IMR-90 (cell line): Measurements from ENCODE around the gene WAC. TPM values are rescaled to one million over a fixed set of nuclear protein-coding genes. Genes with fewer than 3 reads are reported as not detected.

Experiments
- ATAC-seq: fragments of 200-7000 bp; cut with Tn5 transposase; 2 replicates; pipeline ENCODE4 v1.9.1; 2020; ENCODE audit warnings: low read depth, mild to moderate bottlenecking, moderate library complexity
- BruUV-seq: library from RNA; stranded (reverse); fragments of 400-500 nt; replicated peaks from 2 replicates; lab custom pipeline; 2021; lab: Mats Ljungman, UMichigan
- CTCF ChIA-PET: fragments of 300-600 bp; formaldehyde crosslinking; extraction: SDS; loops from one replicate; lab custom pipeline; 2021; ENCODE audit warnings: antibody characterized with exemption; lab: Yijun Ruan, JAX
- POLR2A ChIA-PET: fragments of 300-600 bp; sonication (Branson Sonifier 250); formaldehyde crosslinking; loops from one replicate; lab custom pipeline; 2022; ENCODE audit warnings: antibody characterized with exemption; ENCODE audit not compliant: unreplicated experiment; lab: Charles Lee
- DNase-seq: peaks from one replicate; pipeline ENCODE4 v3.0.0; 2013
- H2AFZ ChIP-seq: replicated peaks from 2 replicates; pipeline ENCODE3; 2013; ENCODE audit warnings: low read length, mild to moderate bottlenecking; ENCODE audit not compliant: poor library complexity
- H2AK5ac ChIP-seq: 2 replicates; pipeline ENCODE4 v1.6.1; 2013; ENCODE audit warnings: low read depth, low read length, inconsistent platforms
- H2AK9ac ChIP-seq: replicated peaks from 2 replicates; pipeline ENCODE3; 2013; ENCODE audit warnings: mild to moderate bottlenecking, low read depth, low read length, moderate library complexity; ENCODE audit not compliant: poor library complexity
- H2BK120ac ChIP-seq: 2 replicates; pipeline ENCODE4 v1.6.1; 2013; ENCODE audit warnings: low read depth, low read length, inconsistent platforms
- H2BK15ac ChIP-seq: 3 replicates; pipeline ENCODE4 v1.6.1; 2013; ENCODE audit warnings: low read depth, low read length, inconsistent platforms
- H2BK20ac ChIP-seq: 2 replicates; pipeline ENCODE4 v1.6.1; 2013; ENCODE audit warnings: low read depth, mild to moderate bottlenecking, inconsistent platforms, low read length, moderate library complexity
- H2BK5ac ChIP-seq: 2 replicates; pipeline ENCODE4 v1.6.1; 2013; ENCODE audit warnings: mild to moderate bottlenecking, low read depth, low read length, inconsistent platforms; ENCODE audit not compliant: poor library complexity, severe bottlenecking
- H3K14ac ChIP-seq: replicated peaks from 2 replicates; pipeline ENCODE4 v1.6.1; 2013; ENCODE audit warnings: low read depth, low read length, inconsistent platforms
- H3K18ac ChIP-seq: 2 replicates; pipeline ENCODE4 v1.6.1; 2013; ENCODE audit warnings: low read depth, low read length, control low read depth
- H3K23ac ChIP-seq: 2 replicates; pipeline ENCODE4 v1.6.1; 2013; ENCODE audit warnings: low read depth, low read length, inconsistent platforms
- H3K27ac ChIP-seq: 2 replicates; pipeline ENCODE4 v1.5.1; 2013; ENCODE audit warnings: mild to moderate bottlenecking, control low read depth, low read length; ENCODE audit not compliant: insufficient read depth
- H3K27me3 ChIP-seq: 2 replicates; pipeline ENCODE4 v1.6.1; 2013; ENCODE audit warnings: low read length; ENCODE audit not compliant: control insufficient read depth, insufficient read depth
- H3K36me3 ChIP-seq: 2 replicates; pipeline ENCODE4 v1.6.1; 2013; ENCODE audit warnings: low read length, mixed read lengths; ENCODE audit not compliant: control insufficient read depth, insufficient read depth
- H3K4ac ChIP-seq: 2 replicates; pipeline ENCODE4 v1.6.1; 2013; ENCODE audit warnings: low read depth, low read length, inconsistent platforms
- H3K4me1 ChIP-seq: 2 replicates; pipeline ENCODE4 v1.6.1; 2013; ENCODE audit warnings: low read length, mixed read lengths; ENCODE audit not compliant: control insufficient read depth, insufficient read depth
- H3K4me2 ChIP-seq: 2 replicates; pipeline ENCODE4 v1.6.1; 2013; ENCODE audit warnings: low read depth, mild to moderate bottlenecking, control low read depth, low read length, moderate library complexity
- H3K4me3 ChIP-seq: 2 replicates; pipeline ENCODE4 v1.5.1; 2013; ENCODE audit warnings: low read depth, mild to moderate bottlenecking, control low read depth, low read length, moderate library complexity; ENCODE audit not compliant: insufficient read depth
- H3K56ac ChIP-seq: 2 replicates; pipeline ENCODE4 v1.6.1; 2013; ENCODE audit warnings: low read length, inconsistent platforms; ENCODE audit not compliant: insufficient read depth; ENCODE audit errors: extremely low read depth
- H3K79me1 ChIP-seq, 2 experiments: 2 replicates each; pipeline ENCODE4 v1.6.1; 2013; ENCODE audit warnings: low read length in 2 of 2, inconsistent platforms in 1 of 2, low read depth in 1 of 2
- H3K9ac ChIP-seq: 2 replicates; pipeline ENCODE4 v1.6.1; 2013; ENCODE audit warnings: low read depth, low read length, control low read depth
- H3K9me1 ChIP-seq: 2 replicates; pipeline ENCODE4 v1.6.1; 2013; ENCODE audit warnings: low read length, inconsistent platforms; ENCODE audit not compliant: insufficient read depth
- H3K9me3 ChIP-seq: 2 replicates; pipeline ENCODE4 v1.6.1; 2013; ENCODE audit warnings: low read length; ENCODE audit not compliant: control insufficient read depth, insufficient read depth
- H4K20me1 ChIP-seq: 2 replicates; pipeline ENCODE4 v1.6.1; 2013; ENCODE audit warnings: low read length, inconsistent platforms; ENCODE audit not compliant: insufficient read depth
- H4K5ac ChIP-seq: 2 replicates; pipeline ENCODE4 v1.6.1; 2013; ENCODE audit warnings: mild to moderate bottlenecking, low read depth, low read length, control low read depth
- H4K8ac ChIP-seq, 2 experiments: 2 replicates each; pipeline ENCODE4 v1.6.1; 2013; ENCODE audit warnings: low read depth in 2 of 2, low read length in 2 of 2, control low read depth in 1 of 2, inconsistent platforms in 1 of 2
- H4K91ac ChIP-seq: 2 replicates; pipeline ENCODE4 v1.6.1; 2013; ENCODE audit warnings: low read depth, low read length, inconsistent platforms; ENCODE audit not compliant: insufficient read depth
- BHLHE40 ChIP-seq: fragments of 150-350 bp; IDR thresholded peaks from 2 replicates; pipeline ENCODE4 v1.6.1; 2016; ENCODE audit warnings: mild to moderate bottlenecking, low read depth, low read length
- CEBPB ChIP-seq: IDR thresholded peaks from 2 replicates; pipeline ENCODE4 v1.6.1; 2012; ENCODE audit warnings: low read depth, low read length, improper control_type of control experiment
- CHD1 ChIP-seq: IDR thresholded peaks from 2 replicates; pipeline ENCODE4 v1.6.1; 2012; ENCODE audit warnings: low read depth, low read length, improper control_type of control experiment
- FOS ChIP-seq: fragments of 150-350 bp; IDR thresholded peaks from 2 replicates; pipeline ENCODE4 v1.6.1; 2016; ENCODE audit warnings: low read depth, low read length
- MAFK ChIP-seq: IDR thresholded peaks from 2 replicates; pipeline ENCODE4 v1.6.1; 2012; ENCODE audit warnings: low read depth, low read length, improper control_type of control experiment
- MAZ ChIP-seq: IDR thresholded peaks from 2 replicates; pipeline ENCODE4 v1.6.1; 2012; ENCODE audit warnings: low read depth, mild to moderate bottlenecking, low read length, improper control_type of control experiment, moderate library complexity, borderline replicate concordance
- MXI1 ChIP-seq: IDR thresholded peaks from 2 replicates; pipeline ENCODE4 v1.6.1; 2012; ENCODE audit warnings: low read depth, mild to moderate bottlenecking, low read length, moderate library complexity, borderline replicate concordance
- NFE2L2 ChIP-seq: fragments of 150-350 bp; IDR thresholded peaks from 2 replicates; pipeline ENCODE4 v1.6.1; 2016; ENCODE audit warnings: low read depth, mild to moderate bottlenecking, low read length
- POLR2A ChIP-seq: IDR thresholded peaks from 2 replicates; pipeline ENCODE4 v1.6.1; 2012; ENCODE audit warnings: mild to moderate bottlenecking, low read depth, low read length
- RAD21 ChIP-seq: IDR thresholded peaks from 2 replicates; pipeline ENCODE4 v1.6.1; 2012; ENCODE audit warnings: low read length, improper control_type of control experiment
- RCOR1 ChIP-seq: IDR thresholded peaks from 2 replicates; pipeline ENCODE4 v1.6.1; 2012; ENCODE audit warnings: mild to moderate bottlenecking, low read length, improper control_type of control experiment; ENCODE audit not compliant: insufficient replicate concordance
- RFX5 ChIP-seq: IDR thresholded peaks from 2 replicates; pipeline ENCODE4 v1.8.0; 2012; ENCODE audit warnings: low read depth, mild to moderate bottlenecking, low read length, moderate library complexity
- SMC3 ChIP-seq: fragments of 150-350 bp; IDR thresholded peaks from 2 replicates; pipeline ENCODE4 v1.6.1; 2016; ENCODE audit warnings: low read depth, mild to moderate bottlenecking, antibody characterized with exemption, low read length, moderate library complexity
- USF2 ChIP-seq: fragments of 150-350 bp; IDR thresholded peaks from 2 replicates; pipeline ENCODE4 v1.6.1; 2017; ENCODE audit warnings: mild to moderate bottlenecking, antibody characterized with exemption, low read length, low read depth
- WGBS, 2 experiments: methylation state at CpG; one replicate each; pipeline versions ENCODE4 v1.1.5 to v1.1.7; 2013; ENCODE audit warnings: missing lambda C conversion rate in 2 of 2; ENCODE audit not compliant: insufficient read length in 1 of 2; ENCODE audit errors: extremely low coverage in 2 of 2; 5-methylcytosine and 5-hydroxymethylcytosine counted together
- dilution Hi-C: fragments of 300-500 bp; cut with HindIII; formaldehyde crosslinking; loops from one replicate; pipeline ENCODE4 v1.14.3; 2018; ENCODE audit warnings: low sequenced_read_pairs; ENCODE audit not compliant: unreplicated experiment
- in situ Hi-C: fragments of 300-500 bp; cut with MboI; formaldehyde crosslinking; loops from 3 replicates; pipeline ENCODE4 v1.14.3; 2019; ENCODE audit warnings: low sequenced_read_pairs, inconsistent platforms, mixed read lengths
- intact Hi-C: fragments of 100-400 bp; cut with micrococcal nuclease; formaldehyde crosslinking; loops from 2 replicates; pipeline ENCODE4 v1.10.0; 2022
- polyA plus RNA-seq, 3 experiments: library from polyadenylated mRNA; depleted of rRNA; stranded (reverse); fragments of >200 nt; gene quantifications; 2 replicates each; pipeline ENCODE4 v1.2.3, GENCODE V29; 2012; ENCODE audit warnings: low replicate concordance in 1 of 3
- total RNA-seq: library from RNA; depleted of rRNA; stranded (reverse); fragments of >200 nt; gene quantifications from 2 replicates; pipeline ENCODE4 v1.2.3, GENCODE V29; 2012
- TF ChIP-seq, protein P1 (sequence below): fragments of 150-350 bp; IDR thresholded peaks from 2 replicates; pipeline ENCODE4 v1.6.1; 2016; ENCODE audit warnings: low read depth, mild to moderate bottlenecking, low read length, moderate library complexity, borderline replicate concordance
- TF ChIP-seq, protein P2 (sequence below): conservative IDR thresholded peaks from 2 replicates; pipeline ENCODE4 v1.5.1; 2012; ENCODE audit warnings: mild to moderate bottlenecking, low read depth, low read length, improper control_type of control experiment

Gene WAC
- total and polyA plus RNA-seq, 2 of the 4 experiments (the other 2 are of a cell fraction), result 39.6 to 52.2 TPM

DNA sequence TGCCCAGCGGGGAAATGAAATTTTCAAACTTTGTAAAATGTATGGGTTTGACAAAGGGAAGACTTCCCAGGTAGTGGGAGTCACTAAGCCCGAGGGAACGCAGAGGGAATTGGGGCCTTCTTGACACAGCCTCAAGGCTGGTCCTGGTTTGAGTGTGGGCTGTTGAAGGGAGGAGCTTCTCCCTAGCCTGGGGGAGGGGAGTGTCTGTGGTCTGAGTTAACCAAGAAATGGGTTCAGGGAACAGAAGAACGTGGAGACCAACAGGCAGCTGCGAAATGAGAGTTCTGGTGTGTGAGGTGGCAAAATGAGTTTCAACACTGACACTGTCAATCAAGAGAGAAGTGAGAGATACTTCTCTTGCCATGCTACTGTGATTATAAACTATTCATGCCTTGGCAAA is 111.7 kb downstream of the WAC start:
- peaks cover 10% of the 10 kb centered on the region for H3K27me3 ChIP-seq
- ChIA-PET CTCF (no interaction called here), POLR2A (no interaction called here)
- H4K5ac ChIP-seq, result no peak overlapping the region
- no peak overlapping the region for H2BK20ac ChIP-seq
- H3K9me1 ChIP-seq, result no peaks in the 10 kb centered on the region
- H2BK15ac ChIP-seq, result no peak overlapping the region
- no peaks in the 10 kb centered on the region for H3K36me3 ChIP-seq
- H3K4me2 ChIP-seq, result no peak overlapping the region
- 55% methylated on average over 2 of the region's 5 CpGs; no CpG with 5 or more reads in 1 of the 2 experiments for WGBS, 2 experiments
- no peak overlapping the region for H2AK5ac ChIP-seq
- H2AFZ ChIP-seq, result no peak overlapping the region
- in situ Hi-C loops, result no loop called here
- no peaks in the 10 kb centered on the region for H4K20me1 ChIP-seq
- no peak overlapping the region for H3K9ac ChIP-seq
- no peaks in the 10 kb centered on the region for H3K79me1 ChIP-seq
- H3K56ac ChIP-seq, result no peak overlapping the region
- no peak overlapping the region for H3K4me3 ChIP-seq
- no TSS peak for BruUV-seq
- intact Hi-C loops, result no loop called here
- no peaks in the 10 kb centered on the region for H3K4me1 ChIP-seq
- no peak overlapping the region for H3K14ac ChIP-seq
- H4K91ac ChIP-seq, result no peak overlapping the region
- H3K4ac ChIP-seq, result no peak overlapping the region
- ATAC-seq (no peak), DNase-seq (no peak)
- H2BK5ac ChIP-seq, result no peak overlapping the region
- no peak overlapping the region for H3K27ac ChIP-seq
- no peak overlapping the region for H3K18ac ChIP-seq
- no peak overlapping the region for H2AK9ac ChIP-seq
- TF ChIP-seq BHLHE40, result no peak
- TF ChIP-seq MAFK, result no peak
- TF ChIP-seq RAD21, result no peak
- TF ChIP-seq MXI1, result no peak
- TF ChIP-seq, protein P1, sequence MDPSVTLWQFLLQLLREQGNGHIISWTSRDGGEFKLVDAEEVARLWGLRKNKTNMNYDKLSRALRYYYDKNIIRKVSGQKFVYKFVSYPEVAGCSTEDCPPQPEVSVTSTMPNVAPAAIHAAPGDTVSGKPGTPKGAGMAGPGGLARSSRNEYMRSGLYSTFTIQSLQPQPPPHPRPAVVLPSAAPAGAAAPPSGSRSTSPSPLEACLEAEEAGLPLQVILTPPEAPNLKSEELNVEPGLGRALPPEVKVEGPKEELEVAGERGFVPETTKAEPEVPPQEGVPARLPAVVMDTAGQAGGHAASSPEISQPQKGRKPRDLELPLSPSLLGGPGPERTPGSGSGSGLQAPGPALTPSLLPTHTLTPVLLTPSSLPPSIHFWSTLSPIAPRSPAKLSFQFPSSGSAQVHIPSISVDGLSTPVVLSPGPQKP, result no peak
- TF ChIP-seq MAZ, result no peak
- TF ChIP-seq USF2, result no peak
- no peak for TF ChIP-seq SMC3
- no peak for TF ChIP-seq NFE2L2
- TF ChIP-seq, protein P2, sequence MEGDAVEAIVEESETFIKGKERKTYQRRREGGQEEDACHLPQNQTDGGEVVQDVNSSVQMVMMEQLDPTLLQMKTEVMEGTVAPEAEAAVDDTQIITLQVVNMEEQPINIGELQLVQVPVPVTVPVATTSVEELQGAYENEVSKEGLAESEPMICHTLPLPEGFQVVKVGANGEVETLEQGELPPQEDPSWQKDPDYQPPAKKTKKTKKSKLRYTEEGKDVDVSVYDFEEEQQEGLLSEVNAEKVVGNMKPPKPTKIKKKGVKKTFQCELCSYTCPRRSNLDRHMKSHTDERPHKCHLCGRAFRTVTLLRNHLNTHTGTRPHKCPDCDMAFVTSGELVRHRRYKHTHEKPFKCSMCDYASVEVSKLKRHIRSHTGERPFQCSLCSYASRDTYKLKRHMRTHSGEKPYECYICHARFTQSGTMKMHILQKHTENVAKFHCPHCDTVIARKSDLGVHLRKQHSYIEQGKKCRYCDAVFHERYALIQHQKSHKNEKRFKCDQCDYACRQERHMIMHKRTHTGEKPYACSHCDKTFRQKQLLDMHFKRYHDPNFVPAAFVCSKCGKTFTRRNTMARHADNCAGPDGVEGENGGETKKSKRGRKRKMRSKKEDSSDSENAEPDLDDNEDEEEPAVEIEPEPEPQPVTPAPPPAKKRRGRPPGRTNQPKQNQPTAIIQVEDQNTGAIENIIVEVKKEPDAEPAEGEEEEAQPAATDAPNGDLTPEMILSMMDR, result no peak
- TF ChIP-seq RCOR1, result no peak
- no peak for TF ChIP-seq CHD1
- no peak for TF ChIP-seq RFX5
- TF ChIP-seq POLR2A, result no peak
- TF ChIP-seq CEBPB, result no peak
- TF ChIP-seq FOS, result no peak
- no peak overlapping the region for H2BK120ac ChIP-seq
- no peak overlapping the region for H3K23ac ChIP-seq
- dilution Hi-C loops, result no loop called here
- H3K9me3 ChIP-seq, result 0 out of 2 replicates have a peak, but pooled peaks cover 2% of the 10 kb centered on the region
- H4K8ac ChIP-seq, result no peak overlapping the region
